ENCODE results near the gene PSPC1. TPM values are rescaled to one million over a fixed set of nuclear protein-coding genes. Genes with fewer than 3 reads are reported as not detected.
"Not testable (repeated sequence)": the region's sequence is repeated elsewhere in the genome, so short reads cannot be mapped to it uniquely, and the experiment has no call there.

The PSPC1 gene, protein sequence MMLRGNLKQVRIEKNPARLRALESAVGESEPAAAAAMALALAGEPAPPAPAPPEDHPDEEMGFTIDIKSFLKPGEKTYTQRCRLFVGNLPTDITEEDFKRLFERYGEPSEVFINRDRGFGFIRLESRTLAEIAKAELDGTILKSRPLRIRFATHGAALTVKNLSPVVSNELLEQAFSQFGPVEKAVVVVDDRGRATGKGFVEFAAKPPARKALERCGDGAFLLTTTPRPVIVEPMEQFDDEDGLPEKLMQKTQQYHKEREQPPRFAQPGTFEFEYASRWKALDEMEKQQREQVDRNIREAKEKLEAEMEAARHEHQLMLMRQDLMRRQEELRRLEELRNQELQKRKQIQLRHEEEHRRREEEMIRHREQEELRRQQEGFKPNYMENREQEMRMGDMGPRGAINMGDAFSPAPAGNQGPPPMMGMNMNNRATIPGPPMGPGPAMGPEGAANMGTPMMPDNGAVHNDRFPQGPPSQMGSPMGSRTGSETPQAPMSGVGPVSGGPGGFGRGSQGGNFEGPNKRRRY
- 10 to 100 TPM; 35.7 to 73.4 (median 45.6) TPM for total RNA-seq

GRCh38 chr13:19782727-19783682 is at the start of gene PSPC1:
TSS of gene PSPC1 (minus strand) at chr13:19782945. CDS start at chr13:19782757, 188 bp downstream.
- peak within 1 kb of the TSS; percentile 78 to 98 (median 88) for H3K4me3 ChIP-seq
- H3K9me3 ChIP-seq, H3K36me3 ChIP-seq, H3K27me3 ChIP-seq: not testable (repeated sequence)
- peaks cover 0 to 17% (median 6%) of the 10 kb centered on the region in 3 donors for H3K4me1 ChIP-seq
- TF ChIP-seq CTCF (IDR thresholded peaks at IDR 0.05) (peak in 2 of 6 experiments; percentile 3 to 11), POLR2A (IDR thresholded peaks at IDR 0.05) (peak in 3 of 4 donors; percentile 90 to 93 (median 92))
- H3K27ac ChIP-seq, result peak within 1 kb of the TSS; percentile 91 to 97 (median 95)
- peak; percentile 63 for DNase-seq
- 23 to 33% methylated on average over 30 to 44 of the region's 50 CpGs for WGBS, 2 donors
- intact Hi-C loops (cut with DNase I), result loop anchor here (5.0 kb wide), 1 partner anchor 79 kb away; the partner anchor contains the start of gene ZMYM5

GRCh38 chr13:19822673-19823072 is 39.9 kb upstream of the PSPC1 start:
- Histone ChIP-seq H3K9me3 (no peaks in the 10 kb centered on the region), H3K27ac (no peak overlapping the region), H3K36me3 (peaks cover 0 to 89% (median 5%) of the 10 kb centered on the region in 3 donors), H3K4me3 (no peak overlapping the region), H3K27me3 (no peaks in the 10 kb centered on the region), H3K4me1 (no peaks in the 10 kb centered on the region)
- DNase-seq, result no peak
- intact Hi-C loops (cut with DNase I), result no loop called here
- TF ChIP-seq CTCF (IDR thresholded peaks at IDR 0.05), result no peak
- TF ChIP-seq POLR2A (IDR thresholded peaks at IDR 0.05), result no peak
- 94% methylated on average over 2 to 3 of the region's 3 CpGs for WGBS, 2 donors

DNA sequence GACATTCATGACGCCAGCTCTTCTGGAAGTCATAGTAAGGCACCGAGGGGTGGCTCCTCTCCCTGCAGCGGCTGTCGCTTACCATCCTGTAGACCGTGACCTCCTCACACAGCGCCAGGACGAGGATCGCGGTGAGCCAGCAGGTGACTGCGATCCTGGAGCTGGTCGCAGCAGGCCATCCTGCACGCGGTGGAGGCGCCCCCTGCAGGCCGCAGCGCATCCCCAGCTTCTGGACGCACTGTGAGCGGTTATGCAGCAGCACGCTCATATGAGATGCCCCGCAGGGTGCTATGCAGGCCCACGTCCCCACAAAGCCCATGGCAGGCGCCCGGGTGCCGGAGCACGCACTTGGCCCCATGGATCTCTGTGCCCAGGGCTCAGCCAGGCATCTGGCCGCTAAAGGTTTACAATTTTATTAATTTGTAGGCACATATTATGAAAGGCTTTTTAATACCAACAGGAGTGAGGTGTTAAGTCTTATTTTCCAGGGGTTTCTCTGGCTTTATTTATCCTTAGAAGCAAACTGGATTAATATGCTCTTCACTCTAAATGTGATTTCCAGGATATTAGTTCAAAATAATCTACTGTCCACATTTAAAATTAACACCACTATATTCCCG is 35.6 kb upstream of the PSPC1 start:
- TF ChIP-seq POLR2A (IDR thresholded peaks at IDR 0.05) (no peak), CTCF (IDR thresholded peaks at IDR 0.05) (peak in 4 of 6 experiments; percentile 17 to 49 (median 24))
- Histone ChIP-seq H3K4me1 (no peaks in the 10 kb centered on the region), H3K4me3 (no peak overlapping the region), H3K27ac (no peak overlapping the region), H3K27me3 (no peaks in the 10 kb centered on the region), H3K9me3 (no peaks in the 10 kb centered on the region), H3K36me3 (peaks cover 0 to 73% (median 7%) of the 10 kb centered on the region in 3 donors)
- intact Hi-C loops (cut with DNase I), result no loop called here
- DNase-seq, result no peak
- 77 to 96% methylated on average over 2 to 9 of the region's 27 CpGs for WGBS, 2 donors

GRCh38 chr13:19817510-19818158 is 34.9 kb upstream of the PSPC1 start:
- Histone ChIP-seq H3K4me3 (no peak overlapping the region), H3K4me1 (no peaks in the 10 kb centered on the region), H3K9me3 (no peaks in the 10 kb centered on the region), H3K27me3 (no peaks in the 10 kb centered on the region), H3K27ac (no peak overlapping the region), H3K36me3 (peaks cover 0 to 66% (median 7%) of the 10 kb centered on the region in 3 donors)
- TF ChIP-seq CTCF (IDR thresholded peaks at IDR 0.05), result no peak
- no peak for TF ChIP-seq POLR2A (IDR thresholded peaks at IDR 0.05)
- 85 to 87% methylated on average over 6 to 7 of the region's 7 CpGs for WGBS, 2 donors
- no peak for DNase-seq
- intact Hi-C loops (cut with DNase I), result no loop called here
